Hindlimb muscle (tissue), 1 donor: ENCODE measurements around the gene HIRA. TPM values are rescaled to one million over a fixed set of nuclear protein-coding genes. Genes with fewer than 3 reads are reported as not detected.
"Not testable (repeated sequence)": the region's sequence is repeated elsewhere in the genome, so short reads cannot be mapped to it uniquely, and the experiment has no call there.

Source experiments
- DNase-seq: peaks from one replicate; pipeline ENCODE4 v3.0.0-alpha.2; 2013
- polyA plus RNA-seq: library from polyadenylated mRNA; unstranded; fragments of 120-200 nt; gene quantifications from one replicate; pipeline ENCODE4 v1.2.1, GENCODE V29; 2013; ENCODE audit not compliant: insufficient read length

Gene HIRA
- polyA plus RNA-seq, 1 donor = 20.2 TPM

- DNase-seq = no peak
Measured at GRCh38 chr22:19325296-19325948, 106.1 kb downstream of the HIRA start.

- not testable (repeated sequence) for DNase-seq
Measured at GRCh38 chr22:19323420-19323819, 108.1 kb downstream of the HIRA start.

DNA sequence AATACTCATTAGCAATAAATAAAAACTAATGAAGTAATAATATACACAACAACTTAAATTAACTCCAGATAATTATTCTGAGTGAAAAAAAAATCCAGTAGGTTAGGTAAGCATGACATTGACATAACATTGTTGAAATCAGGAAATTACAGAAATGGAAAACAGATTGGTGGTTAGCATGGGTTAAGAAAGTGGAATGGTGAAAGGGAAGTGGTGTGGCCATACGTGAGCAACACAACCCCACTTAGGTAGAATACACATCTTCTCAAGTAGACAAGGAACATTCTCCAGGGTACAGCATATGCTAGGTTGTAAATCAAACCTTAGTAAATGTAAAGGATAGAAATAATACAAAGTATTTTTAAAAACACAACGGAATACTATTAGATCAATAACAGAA, 109.8 kb downstream of the HIRA start:
- DNase-seq = no peak

DNA sequence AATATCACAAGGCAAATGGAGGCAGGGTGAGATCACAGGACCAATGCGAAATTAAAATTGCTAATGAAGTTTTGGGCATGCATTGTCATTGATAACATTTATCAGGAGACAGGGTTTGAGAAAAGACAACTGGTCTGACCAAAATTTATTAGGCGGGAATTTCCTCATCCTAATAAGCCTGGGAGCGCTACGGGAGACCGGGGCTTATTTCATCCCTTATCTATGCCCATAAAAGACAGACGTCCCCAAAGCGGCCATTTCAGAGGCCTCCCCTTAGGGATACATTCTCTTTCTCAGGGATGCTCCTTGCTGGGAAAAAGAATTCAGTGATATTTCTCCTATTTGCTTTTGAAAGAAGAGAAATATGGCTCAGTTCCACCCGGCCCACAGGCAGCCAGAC, 111.4 kb downstream of the HIRA start:
- DNase-seq = not testable (repeated sequence)

GRCh38 chr22:19319281-19319680, 112.3 kb downstream of the HIRA start:
- no peak for DNase-seq

DNA sequence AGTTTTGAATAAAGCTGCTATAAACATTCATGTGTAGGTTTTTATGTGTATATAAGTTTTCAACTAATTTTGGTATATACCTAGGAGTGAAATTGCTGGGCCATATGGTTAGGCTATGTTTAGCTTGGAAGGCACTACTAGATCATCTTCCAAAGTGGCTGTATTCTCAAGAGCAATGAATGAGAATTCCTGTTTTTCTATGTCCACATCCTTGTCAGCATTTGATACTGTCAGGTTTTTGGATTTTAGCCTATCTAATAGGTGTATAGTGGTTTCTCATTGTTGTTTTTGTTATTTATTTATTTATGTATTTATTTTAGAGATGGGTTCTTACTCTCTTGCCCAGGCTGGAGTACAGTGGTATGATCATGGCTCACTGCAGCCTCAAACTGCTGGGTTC, 113.7 kb downstream of the HIRA start:
- no peak for DNase-seq

DNA sequence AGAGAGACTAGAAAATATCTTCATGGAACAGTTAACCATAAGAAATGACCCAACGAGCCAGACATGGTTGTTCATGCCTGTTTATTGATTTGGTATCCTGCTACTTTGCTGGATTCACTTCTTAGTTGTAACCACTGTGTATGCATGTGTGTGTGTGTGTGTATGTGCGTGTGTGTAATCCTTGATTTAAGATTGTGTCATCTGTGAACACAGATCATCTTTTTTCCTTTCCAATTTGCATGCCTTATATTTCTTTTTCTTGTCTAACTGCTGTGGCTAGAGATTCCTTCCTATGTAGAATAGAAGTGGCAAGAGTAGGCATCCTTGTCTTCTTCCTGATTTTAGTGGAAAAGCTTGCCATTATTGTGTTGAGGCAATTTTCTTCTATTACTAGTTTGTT, 123.7 kb downstream of the HIRA start:
- DNase-seq = no peak

- not testable (repeated sequence) for DNase-seq
Measured at GRCh38 chr22:19306535-19306934, 125.0 kb downstream of the HIRA start.

GRCh38 chr22:19304547-19304946, 127.0 kb downstream of the HIRA start:
- DNase-seq = no peak

DNA sequence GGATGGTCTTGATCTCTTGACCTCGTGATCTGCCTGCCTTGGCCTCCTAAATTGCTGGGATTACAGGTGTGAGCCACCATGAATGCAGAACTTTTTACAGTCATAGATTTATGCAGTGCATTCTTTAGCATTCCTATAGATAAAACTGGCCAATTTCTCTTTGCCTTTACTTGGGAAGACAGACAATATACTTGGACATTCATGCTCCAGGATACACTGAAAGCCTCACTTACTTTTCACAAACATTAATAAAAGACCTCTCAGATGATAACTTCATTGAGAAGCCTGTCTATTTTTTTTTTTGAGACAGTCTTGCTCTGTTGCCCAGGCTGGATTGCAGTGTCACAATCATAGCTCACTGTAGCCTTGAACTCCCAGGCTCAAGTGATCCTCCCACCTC, 127.7 kb downstream of the HIRA start:
- no peak for DNase-seq

- no peak for DNase-seq
Measured at GRCh38 chr22:19295733-19296132, 135.8 kb downstream of the HIRA start.

DNA sequence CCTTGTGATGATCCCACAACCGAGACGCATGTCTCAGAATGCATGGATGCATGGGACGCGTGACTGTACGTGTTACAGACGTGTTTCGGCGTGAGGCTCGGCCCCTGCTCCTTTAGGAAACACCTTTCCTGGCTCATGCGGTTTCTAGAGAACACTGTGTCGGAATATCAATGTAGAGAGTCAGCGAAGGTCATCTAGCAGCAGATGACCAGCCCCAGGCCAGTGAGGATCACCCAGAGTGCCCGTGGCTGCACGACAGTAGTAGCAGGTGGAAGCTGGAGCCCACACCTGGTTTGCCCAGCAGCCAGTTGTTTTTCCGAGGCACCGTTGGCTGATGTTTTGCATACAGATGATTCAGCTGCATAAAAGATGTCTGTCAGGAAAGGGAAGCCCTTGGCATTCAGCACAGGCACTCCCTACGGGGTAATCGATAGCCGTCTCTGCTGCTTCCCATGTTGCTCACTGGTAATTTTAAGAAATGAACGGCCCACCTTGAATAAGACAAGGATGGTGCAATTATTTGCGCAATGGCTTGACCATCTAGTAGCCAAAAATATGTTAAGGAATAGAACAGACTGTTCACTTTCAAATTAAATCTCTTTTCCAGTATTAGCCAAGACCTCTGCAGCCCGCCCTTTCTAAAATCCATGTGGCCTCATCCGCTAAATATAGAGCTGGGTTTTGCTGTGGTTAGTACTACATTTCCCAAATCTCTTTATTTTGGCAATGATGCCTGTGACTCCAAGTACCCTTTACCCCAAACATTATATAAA, 138.9 kb downstream of the HIRA start:
- DNase-seq = no peak

- DNase-seq = peak; percentile 77
Measured at GRCh38 chr22:19291580-19292457, 139.7 kb downstream of the HIRA start, which contains the start of gene CLTCL1. TSS of gene CLTCL1 (minus strand) at chr22:19291719. CDS start at chr22:19291641, 78 bp downstream.

GRCh38 chr22:19291218-19291579, 140.3 kb downstream of the HIRA start:
- no peak for DNase-seq

DNA sequence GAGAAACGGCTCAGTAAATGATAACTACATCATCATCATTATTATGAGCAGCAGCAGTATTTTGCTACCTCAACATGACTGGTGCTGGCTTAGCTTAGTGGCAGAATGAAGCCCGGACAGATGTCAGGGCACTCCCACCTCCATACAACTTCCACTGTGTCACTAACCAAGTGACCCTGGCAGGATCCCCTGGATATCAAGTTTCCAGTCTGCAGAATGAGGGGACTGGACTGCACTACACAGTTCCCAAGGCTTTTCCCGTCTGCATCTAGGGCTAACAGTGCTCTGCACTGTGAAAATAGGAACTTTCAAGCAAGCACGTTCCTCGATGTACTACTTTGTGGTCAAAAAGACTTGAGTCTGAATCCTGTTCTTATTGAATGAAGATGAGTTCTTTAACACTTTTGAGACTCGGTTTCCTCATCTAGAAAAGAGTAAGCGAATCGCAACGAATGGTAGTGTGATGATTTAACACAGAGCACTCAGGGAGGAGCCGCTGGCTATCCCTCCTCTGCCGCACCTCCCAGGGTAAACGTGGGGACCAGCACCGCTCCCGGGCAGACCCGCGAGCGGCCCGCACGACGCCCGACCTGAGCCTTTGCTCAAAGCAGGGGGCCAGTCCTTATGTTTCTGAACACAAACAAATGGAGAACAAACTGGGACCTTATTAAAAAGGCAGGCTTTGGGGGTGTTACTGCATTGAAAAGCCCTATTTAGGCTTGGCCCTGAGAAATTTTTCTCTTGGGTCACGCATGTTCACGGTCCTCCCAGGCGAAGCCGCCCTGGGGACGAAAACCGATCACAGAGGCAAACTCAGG, 140.9 kb downstream of the HIRA start:
- no peak for DNase-seq

GRCh38 chr22:19289475-19290161, 141.9 kb downstream of the HIRA start:
- DNase-seq = no peak

DNA sequence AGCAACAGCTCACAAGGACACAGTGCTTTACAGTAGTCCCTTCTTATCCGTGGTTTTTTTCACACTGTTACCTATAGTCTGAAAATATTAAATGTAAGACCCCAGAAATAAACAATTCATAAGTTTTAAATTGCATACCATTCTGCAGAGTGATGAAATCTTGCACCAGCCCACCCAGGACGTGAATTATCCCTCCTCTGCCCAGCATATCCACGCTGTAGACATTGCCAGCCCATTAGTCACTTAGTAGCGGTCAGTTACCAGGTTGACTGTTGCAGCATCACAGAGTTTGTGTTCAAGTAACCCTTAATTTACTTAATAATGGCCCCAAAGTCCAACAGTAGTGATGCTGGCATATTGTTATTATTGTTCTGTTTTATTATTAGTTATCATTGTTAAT, 143.6 kb downstream of the HIRA start:
- no peak for DNase-seq

GRCh38 chr22:19287076-19287707, 144.3 kb downstream of the HIRA start:
- DNase-seq = no peak

- DNase-seq = no peak
Measured at GRCh38 chr22:19285831-19286230, 145.7 kb downstream of the HIRA start.
